Activated CD4-positive, alpha-beta T cell treated with anti-CD3 and anti-CD28 coated beads, Interleukin-2, amount 10 ng/mL, durations not matched to agents 24 days and 14 days (primary cell): Measurements from ENCODE around the gene NKX1-2. TPM values are rescaled to one million over a fixed set of nuclear protein-coding genes. Genes with fewer than 3 reads are reported as not detected.

Experiments
- DNase-seq: peaks from one replicate; pipeline ENCODE4 v3.0.0; 2022
- H3K27ac Mint-ChIP-seq: one replicate; pipeline ENCODE4 v1.8.0; 2022; ENCODE audit warnings: mild to moderate bottlenecking, mixed read lengths
- H3K27me3 Mint-ChIP-seq: one replicate; pipeline ENCODE4 v1.8.0; 2022; ENCODE audit warnings: mixed read lengths
- H3K36me3 Mint-ChIP-seq: one replicate; pipeline ENCODE4 v1.8.0; 2022; ENCODE audit warnings: low read depth, mild to moderate bottlenecking, mixed read lengths
- H3K4me1 Mint-ChIP-seq: one replicate; pipeline ENCODE4 v1.8.0; 2021; ENCODE audit warnings: mixed read lengths
- H3K4me3 Mint-ChIP-seq: one replicate; pipeline ENCODE4 v1.8.0; 2022; ENCODE audit warnings: mild to moderate bottlenecking, moderate library complexity, mixed read lengths
- H3K9me3 Mint-ChIP-seq: one replicate; pipeline ENCODE4 v1.8.0; 2021; ENCODE audit warnings: mixed read lengths
- intact Hi-C: fragments of 100-400 bp; cut with micrococcal nuclease; formaldehyde crosslinking; loops from one replicate; pipeline ENCODE4 v1.15.1; 2023
- total RNA-seq: library from RNA; stranded (reverse); gene quantifications from 2 replicates; pipeline ENCODE4 v1.2.3, GENCODE V29; 2022

The NKX1-2 gene
- total RNA-seq, 1 donor from 2014 or later: not detected

GRCh38 chr10:124484031-124484430, 34.2 kb upstream of the NKX1-2 start:
- H3K36me3 Mint-ChIP-seq: peaks cover 9% of the 10 kb centered on the region

GRCh38 chr10:124482876-124483275, 33.0 kb upstream of the NKX1-2 start:
- peaks cover 4% of the 10 kb centered on the region for H3K36me3 Mint-ChIP-seq
- no peak overlapping the region for H3K27ac Mint-ChIP-seq
- no peaks in the 10 kb centered on the region for H3K27me3 Mint-ChIP-seq
- intact Hi-C loops: no loop called here
- H3K4me3 Mint-ChIP-seq: no peak overlapping the region
- no peaks in the 10 kb centered on the region for H3K4me1 Mint-ChIP-seq
- H3K9me3 Mint-ChIP-seq: peaks cover 3% of the 10 kb centered on the region
- DNase-seq: no peak

More at GRCh38 chr10:124484031-124484430, 34.2 kb upstream of the NKX1-2 start:
- Mint-ChIP-seq H3K4me3 (no peak overlapping the region), H3K9me3 (peaks cover 3% of the 10 kb centered on the region), H3K4me1 (no peaks in the 10 kb centered on the region), H3K27me3 (no peaks in the 10 kb centered on the region), H3K27ac (no peak overlapping the region)
- no peak for DNase-seq
- intact Hi-C loops: no loop called here

GRCh38 chr10:124482236-124482800, 32.5 kb upstream of the NKX1-2 start:
- intact Hi-C loops: no loop called here
- DNase-seq: no peak
- H3K4me3 Mint-ChIP-seq: no peak overlapping the region
- H3K27ac Mint-ChIP-seq: no peak overlapping the region
- no peaks in the 10 kb centered on the region for H3K4me1 Mint-ChIP-seq
- peaks cover 3% of the 10 kb centered on the region for H3K9me3 Mint-ChIP-seq
- H3K27me3 Mint-ChIP-seq: no peaks in the 10 kb centered on the region
- H3K36me3 Mint-ChIP-seq: peaks cover 4% of the 10 kb centered on the region

DNA sequence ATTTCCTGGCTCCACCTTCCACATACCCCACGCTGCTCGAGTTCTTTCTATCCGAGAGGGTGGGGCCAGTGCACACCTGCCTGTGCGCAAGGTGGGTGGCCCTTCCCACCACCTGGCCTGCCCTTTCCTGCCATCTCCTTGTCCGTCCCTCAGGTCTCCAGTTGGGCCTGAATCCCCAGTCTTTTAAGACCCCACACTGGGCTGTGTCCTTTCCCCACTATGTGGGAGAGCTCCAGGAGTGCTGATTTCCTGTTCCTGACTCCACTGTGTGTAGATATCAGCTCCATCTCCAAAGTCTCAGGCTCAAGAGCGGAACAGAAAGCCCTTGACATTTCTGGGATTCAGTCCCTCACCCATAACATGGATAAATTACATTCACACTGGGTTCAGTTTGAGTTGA, 31.9 kb upstream of the NKX1-2 start:
- peaks cover 3% of the 10 kb centered on the region for H3K9me3 Mint-ChIP-seq
- H3K4me1 Mint-ChIP-seq: no peaks in the 10 kb centered on the region
- DNase-seq: no peak
- H3K36me3 Mint-ChIP-seq: peaks cover 4% of the 10 kb centered on the region
- no peak overlapping the region for H3K27ac Mint-ChIP-seq
- intact Hi-C loops: no loop called here
- no peak overlapping the region for H3K4me3 Mint-ChIP-seq
- no peaks in the 10 kb centered on the region for H3K27me3 Mint-ChIP-seq

DNA sequence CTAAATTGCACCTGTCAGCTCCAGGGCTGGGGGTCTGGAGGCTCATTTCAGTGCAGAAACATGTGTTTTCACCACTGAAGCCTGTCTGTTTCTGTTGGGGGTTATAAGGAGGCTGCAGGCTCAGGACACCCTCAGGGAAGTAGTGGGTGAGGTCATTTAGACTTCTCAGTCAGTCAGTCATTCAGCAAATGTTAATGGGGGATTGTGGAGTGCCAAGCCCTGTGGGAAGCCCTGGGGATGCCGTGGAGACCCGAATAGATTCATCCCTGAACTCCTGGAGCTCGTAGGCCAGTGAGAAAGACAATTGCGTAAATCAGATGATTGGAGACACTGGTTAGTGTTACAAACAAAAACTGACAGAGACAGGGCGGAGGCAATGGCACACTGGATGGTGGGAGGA, 31.0 kb upstream of the NKX1-2 start:
- H3K36me3 Mint-ChIP-seq: peaks cover 3% of the 10 kb centered on the region

DNA sequence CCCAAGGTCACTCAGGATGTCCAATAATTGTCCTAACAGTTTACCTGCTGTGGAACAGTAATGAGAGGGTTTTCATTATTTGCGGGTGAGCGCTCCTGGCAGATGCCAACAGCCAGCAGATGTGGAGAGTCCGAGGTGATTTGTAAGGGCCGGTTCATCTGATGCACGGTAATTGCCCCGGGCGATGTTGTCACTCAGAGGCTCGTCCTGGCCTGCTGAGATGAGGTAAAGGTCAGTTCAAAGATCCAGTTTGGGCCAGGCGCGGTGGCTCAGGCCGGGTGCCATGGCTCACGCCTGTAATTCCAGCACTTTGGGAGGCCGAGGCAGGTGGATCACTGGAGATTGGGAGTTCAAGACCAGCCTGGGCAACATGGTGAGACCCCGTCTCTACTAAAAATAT, 28.7 kb upstream of the NKX1-2 start:
- Mint-ChIP-seq H3K4me3 (no peak overlapping the region), H3K36me3 (no peaks in the 10 kb centered on the region), H3K27ac (no peak overlapping the region), H3K9me3 (no peaks in the 10 kb centered on the region), H3K4me1 (peaks cover 3% of the 10 kb centered on the region), H3K27me3 (no peaks in the 10 kb centered on the region)
- intact Hi-C loops: no loop called here
- no peak for DNase-seq

More for the DNA sequence above, 31.0 kb upstream of the NKX1-2 start:
- Mint-ChIP-seq H3K27me3 (no peaks in the 10 kb centered on the region), H3K4me1 (no peaks in the 10 kb centered on the region), H3K27ac (no peak overlapping the region), H3K4me3 (no peak overlapping the region), H3K9me3 (peaks cover 2% of the 10 kb centered on the region)
- intact Hi-C loops: no loop called here
- DNase-seq: no peak

- DNase-seq: no peak
- no peaks in the 10 kb centered on the region for H3K9me3 Mint-ChIP-seq
- intact Hi-C loops: no loop called here
- H3K27ac Mint-ChIP-seq: no peak overlapping the region
- no peak overlapping the region for H3K4me3 Mint-ChIP-seq
- no peaks in the 10 kb centered on the region for H3K27me3 Mint-ChIP-seq
- peaks cover 3% of the 10 kb centered on the region for H3K4me1 Mint-ChIP-seq
- H3K36me3 Mint-ChIP-seq: no peaks in the 10 kb centered on the region
These were observed 28.0 kb upstream of the NKX1-2 start for GRCh38 chr10:124477614-124478363.

GRCh38 chr10:124476043-124476725, 26.3 kb upstream of the NKX1-2 start:
- Mint-ChIP-seq H3K27ac (no peak overlapping the region), H3K4me3 (no peak overlapping the region), H3K9me3 (no peaks in the 10 kb centered on the region), H3K4me1 (peaks cover 3% of the 10 kb centered on the region), H3K27me3 (no peaks in the 10 kb centered on the region), H3K36me3 (no peaks in the 10 kb centered on the region)
- no peak for DNase-seq
- intact Hi-C loops: no loop called here

- Mint-ChIP-seq H3K27me3 (no peaks in the 10 kb centered on the region), H3K4me3 (no peak overlapping the region), H3K4me1 (peaks cover 3% of the 10 kb centered on the region), H3K36me3 (no peaks in the 10 kb centered on the region), H3K9me3 (no peaks in the 10 kb centered on the region), H3K27ac (no peak overlapping the region)
- intact Hi-C loops: loop anchor here (5.0 kb wide), 1 partner anchor 242 kb away; no protein-coding TSS in a partner anchor
- no peak for DNase-seq
These were observed 24.8 kb upstream of the NKX1-2 start for GRCh38 chr10:124474514-124475070.

GRCh38 chr10:124473070-124473469, 23.2 kb upstream of the NKX1-2 start:
- no peaks in the 10 kb centered on the region for H3K36me3 Mint-ChIP-seq
- peaks cover 3% of the 10 kb centered on the region for H3K4me1 Mint-ChIP-seq
- intact Hi-C loops: loop anchor here (5.0 kb wide), 1 partner anchor 241 kb away; no protein-coding TSS in a partner anchor
- no peaks in the 10 kb centered on the region for H3K27me3 Mint-ChIP-seq
- no peaks in the 10 kb centered on the region for H3K9me3 Mint-ChIP-seq
- peak overlapping the region; percentile 29 for H3K27ac Mint-ChIP-seq
- DNase-seq: no peak
- H3K4me3 Mint-ChIP-seq: no peak overlapping the region

- Mint-ChIP-seq H3K36me3 (no peaks in the 10 kb centered on the region), H3K27ac (no peak overlapping the region), H3K4me1 (peaks cover 3% of the 10 kb centered on the region), H3K4me3 (no peak overlapping the region), H3K9me3 (no peaks in the 10 kb centered on the region), H3K27me3 (no peaks in the 10 kb centered on the region)
- intact Hi-C loops: loop anchor here (5.0 kb wide), 1 partner anchor 240 kb away; no protein-coding TSS in a partner anchor
- DNase-seq: no peak
These were observed 22.2 kb upstream of the NKX1-2 start for GRCh38 chr10:124472071-124472470.

- intact Hi-C loops: loop anchor here (5.0 kb wide), 1 partner anchor 238 kb away; no protein-coding TSS in a partner anchor
- peaks cover 5% of the 10 kb centered on the region for H3K4me1 Mint-ChIP-seq
These were observed 21.0 kb upstream of the NKX1-2 start for GRCh38 chr10:124470544-124471434.

GRCh38 chr10:124469956-124470484, 20.2 kb upstream of the NKX1-2 start:
- intact Hi-C loops: loop anchor here (5.0 kb wide), 1 partner anchor 238 kb away; no protein-coding TSS in a partner anchor

More at GRCh38 chr10:124470544-124471434, 21.0 kb upstream of the NKX1-2 start:
- Mint-ChIP-seq H3K9me3 (no peaks in the 10 kb centered on the region), H3K27me3 (no peaks in the 10 kb centered on the region), H3K27ac (no peak overlapping the region), H3K4me3 (no peak overlapping the region), H3K36me3 (no peaks in the 10 kb centered on the region)
- DNase-seq: no peak

More at GRCh38 chr10:124469956-124470484, 20.2 kb upstream of the NKX1-2 start:
- Mint-ChIP-seq H3K27ac (no peak overlapping the region), H3K4me1 (peaks cover 11% of the 10 kb centered on the region), H3K4me3 (no peak overlapping the region), H3K9me3 (no peaks in the 10 kb centered on the region), H3K27me3 (no peaks in the 10 kb centered on the region), H3K36me3 (no peaks in the 10 kb centered on the region)
- DNase-seq: no peak
